ENCODE data around the gene NLRP14. TPM values are rescaled to one million over a fixed set of nuclear protein-coding genes. Genes with fewer than 3 reads are reported as not detected.

The NLRP14 gene
- total RNA-seq, 2 donors from 2014 or later = not detected

DNA sequence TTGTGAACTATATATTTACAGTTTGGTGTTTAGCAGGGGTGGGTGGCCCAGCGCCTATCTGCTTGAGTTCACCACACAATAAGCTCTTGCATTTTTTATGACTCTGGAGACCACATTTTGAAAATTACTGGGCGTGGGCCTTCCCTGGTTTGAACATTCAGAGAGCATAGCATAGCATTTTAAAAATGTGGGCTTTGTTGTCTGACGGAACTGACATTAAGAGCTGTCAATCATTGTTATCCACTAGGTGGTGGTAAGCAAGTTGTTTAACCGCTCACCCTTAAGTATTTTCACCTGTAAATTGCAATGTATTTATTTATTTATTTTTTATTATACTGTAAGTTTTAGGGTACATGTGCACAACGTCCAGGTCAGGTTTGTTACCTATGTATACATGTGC, 1.0 kb downstream of the NLRP14 start:
- Mint-ChIP-seq H3K36me3 (no peaks in the 10 kb centered on the region), H3K27ac (no peak overlapping the region), H3K27me3 (peaks cover 16 to 19% of the 10 kb centered on the region in 2 donors), H3K9me3 (no peaks in the 10 kb centered on the region), H3K4me1 (ENCODE audit: low read depth in 2 of 2) (no peaks in the 10 kb centered on the region), H3K4me3 (no peak overlapping the region)
- no peak for DNase-seq (ENCODE audit: low spot score)
- no peak for ATAC-seq

DNA sequence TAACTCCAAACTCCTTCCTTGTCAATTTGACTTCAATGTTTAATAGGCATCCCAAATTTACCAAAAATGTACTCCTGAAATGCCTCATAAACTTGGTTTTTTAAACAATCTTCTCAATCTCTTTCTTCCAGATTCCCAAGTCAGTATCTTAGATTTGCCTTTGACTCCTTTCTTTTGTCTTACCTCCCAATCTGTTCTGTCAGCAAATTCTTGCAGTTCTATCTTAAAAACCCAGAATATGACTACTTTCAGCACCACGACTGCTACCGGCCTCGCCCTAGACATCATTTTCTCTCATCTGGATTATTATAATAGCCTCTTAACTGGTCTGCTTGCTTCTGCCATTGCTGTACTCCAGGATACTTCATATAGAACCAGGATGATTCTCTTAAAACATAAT, 7.9 kb downstream of the NLRP14 start:
- no peak overlapping the region for H3K4me3 Mint-ChIP-seq
- no peaks in the 10 kb centered on the region for H3K4me1 Mint-ChIP-seq (ENCODE audit: low read depth in 2 of 2)
- ATAC-seq (no peak), DNase-seq (ENCODE audit: low spot score) (no peak)
- H3K9me3 Mint-ChIP-seq = no peaks in the 10 kb centered on the region
- no peak overlapping the region for H3K27ac Mint-ChIP-seq
- no peaks in the 10 kb centered on the region for H3K36me3 Mint-ChIP-seq
- H3K27me3 Mint-ChIP-seq = peaks cover 3 to 6% of the 10 kb centered on the region in 2 donors

DNA sequence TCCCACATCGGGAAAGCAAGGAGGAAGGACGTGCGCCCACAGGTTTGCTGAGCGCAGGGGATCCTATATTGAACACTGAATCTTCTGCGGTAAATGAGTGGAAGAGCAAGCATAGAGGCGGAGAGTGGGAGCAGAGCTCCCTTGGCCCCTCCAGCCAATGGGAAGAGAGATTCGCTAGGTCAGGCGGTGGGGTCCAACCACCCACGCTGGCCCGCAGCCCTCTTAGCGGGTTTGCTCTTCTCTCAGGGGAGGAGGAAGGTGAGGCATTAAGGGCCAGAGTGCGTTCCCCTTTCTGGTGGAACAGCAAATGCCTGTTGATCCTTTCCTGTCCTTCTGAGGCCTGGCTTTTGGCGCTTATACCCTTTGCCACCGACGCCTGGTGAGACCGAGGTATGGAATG, 10.6 kb downstream of the NLRP14 start:
- Mint-ChIP-seq H3K27me3 (peaks cover 3 to 6% of the 10 kb centered on the region in 2 donors), H3K9me3 (no peaks in the 10 kb centered on the region)

DNA sequence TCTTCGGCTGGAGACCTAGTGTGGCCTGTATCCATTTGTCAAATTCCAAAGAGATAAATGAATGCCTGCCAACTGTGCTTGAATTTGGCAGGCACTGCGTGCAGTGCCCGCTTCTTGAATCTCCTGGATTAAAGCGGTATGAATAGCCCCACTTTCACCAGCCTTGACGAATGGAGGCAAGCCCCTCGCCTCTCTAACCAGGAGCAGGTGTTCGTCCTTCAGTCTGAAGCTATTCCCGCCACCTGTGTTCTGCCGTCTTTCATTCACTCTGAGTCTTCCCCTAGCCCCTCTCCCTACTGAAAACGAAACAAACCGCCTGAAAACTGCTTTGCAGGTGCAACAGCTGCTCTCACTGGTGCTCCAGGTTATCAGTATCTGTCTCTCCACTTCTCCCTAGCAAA, 11.2 kb downstream of the NLRP14 start:
- ATAC-seq (no peak), DNase-seq (ENCODE audit: low spot score) (no peak)
- peaks cover 3 to 6% of the 10 kb centered on the region in 2 donors for H3K27me3 Mint-ChIP-seq
- H3K4me3 Mint-ChIP-seq = no peak overlapping the region
- no peak overlapping the region for H3K27ac Mint-ChIP-seq
- no peaks in the 10 kb centered on the region for H3K4me1 Mint-ChIP-seq (ENCODE audit: low read depth in 2 of 2)
- H3K36me3 Mint-ChIP-seq = no peaks in the 10 kb centered on the region
- no peaks in the 10 kb centered on the region for H3K9me3 Mint-ChIP-seq

More for the DNA sequence above, 10.6 kb downstream of the NLRP14 start:
- no peak for DNase-seq (ENCODE audit: low spot score)
- H3K27ac Mint-ChIP-seq = no peak overlapping the region
- no peak overlapping the region for H3K4me3 Mint-ChIP-seq
- no peaks in the 10 kb centered on the region for H3K4me1 Mint-ChIP-seq (ENCODE audit: low read depth in 2 of 2)
- no peaks in the 10 kb centered on the region for H3K36me3 Mint-ChIP-seq
- no peak for ATAC-seq

DNA sequence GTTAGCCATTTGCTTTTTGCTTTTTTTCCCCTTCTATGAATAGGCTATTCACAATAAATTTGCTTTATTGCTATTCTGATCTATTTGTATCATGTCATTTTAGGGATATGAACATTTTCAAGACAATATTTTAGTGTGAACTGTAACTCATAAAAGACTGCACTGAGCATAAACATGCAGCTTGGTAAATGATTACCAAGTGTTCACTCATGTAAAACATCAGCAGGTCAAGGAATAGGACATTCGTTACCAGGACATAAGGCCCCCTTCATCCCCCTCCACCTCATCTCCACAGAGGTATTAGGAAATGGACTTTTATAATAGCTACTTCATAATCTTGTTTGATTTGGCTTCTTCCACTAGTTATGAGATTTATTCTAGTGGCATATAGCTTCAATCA, 12.4 kb downstream of the NLRP14 start:
- no peaks in the 10 kb centered on the region for H3K4me1 Mint-ChIP-seq (ENCODE audit: low read depth in 2 of 2)
- H3K36me3 Mint-ChIP-seq = no peaks in the 10 kb centered on the region
- H3K4me3 Mint-ChIP-seq = no peak overlapping the region
- no peaks in the 10 kb centered on the region for H3K9me3 Mint-ChIP-seq
- no peak for ATAC-seq
- H3K27ac Mint-ChIP-seq = no peak overlapping the region
- H3K27me3 Mint-ChIP-seq = peaks cover 3 to 6% of the 10 kb centered on the region in 2 donors
- no peak for DNase-seq (ENCODE audit: low spot score)

DNA sequence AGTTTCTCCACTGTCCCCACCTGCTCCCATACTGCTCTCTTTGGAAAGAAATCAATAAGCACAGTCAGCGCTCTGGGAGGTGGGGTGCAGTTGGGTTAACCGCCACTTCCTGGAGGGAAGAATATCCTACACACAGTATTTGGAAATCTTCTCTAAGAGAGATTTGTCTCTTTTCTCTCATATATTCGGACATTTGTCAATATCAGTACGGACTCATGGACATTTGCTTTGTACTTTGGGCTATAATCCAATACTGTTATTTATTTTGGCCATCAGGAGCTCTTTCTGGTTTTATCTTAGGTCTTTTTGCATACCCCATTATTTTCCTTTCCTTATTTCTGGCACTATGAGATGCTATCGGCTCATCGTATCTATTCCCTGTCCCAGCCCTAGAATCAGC, 13.7 kb downstream of the NLRP14 start:
- no peaks in the 10 kb centered on the region for H3K36me3 Mint-ChIP-seq
- H3K9me3 Mint-ChIP-seq = no peaks in the 10 kb centered on the region
- no peak for ATAC-seq
- no peak overlapping the region for H3K27ac Mint-ChIP-seq
- no peak overlapping the region for H3K4me3 Mint-ChIP-seq
- H3K4me1 Mint-ChIP-seq (ENCODE audit: low read depth in 2 of 2) = no peaks in the 10 kb centered on the region
- no peak for DNase-seq (ENCODE audit: low spot score)
- peaks cover 3 to 6% of the 10 kb centered on the region in 2 donors for H3K27me3 Mint-ChIP-seq

DNA sequence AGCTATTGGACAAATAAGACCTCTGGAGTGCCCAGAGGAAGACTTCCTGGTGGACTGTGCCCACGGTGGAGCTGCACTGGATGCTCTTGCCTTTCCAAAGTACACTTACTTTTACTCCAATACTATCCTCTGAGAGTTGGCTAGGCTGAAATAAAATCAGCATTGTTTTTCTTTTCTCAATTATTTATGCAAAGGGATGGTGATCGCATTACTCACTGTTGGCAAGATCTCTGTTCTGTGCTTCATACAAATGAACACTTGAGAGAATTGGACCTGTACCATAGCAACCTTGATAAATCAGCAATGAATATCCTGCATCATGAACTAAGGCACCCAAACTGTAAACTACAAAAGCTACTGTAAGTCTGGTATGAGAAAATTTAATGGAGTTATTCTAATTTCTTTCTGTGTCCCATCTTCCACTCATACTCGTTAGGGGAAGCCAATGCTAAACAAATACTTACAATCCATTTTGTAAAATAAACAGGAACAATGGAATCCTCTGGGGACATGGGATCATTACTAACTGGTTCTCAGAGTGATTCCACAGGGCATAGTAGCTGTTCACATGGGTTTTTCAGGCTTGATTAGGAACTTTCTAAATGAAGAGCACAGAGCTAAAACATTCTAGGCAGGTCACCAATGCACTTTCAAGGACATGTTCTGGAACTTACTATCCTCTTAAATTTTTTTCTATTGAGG, 26.3 kb downstream of the NLRP14 start:
- H3K4me3 Mint-ChIP-seq = no peak overlapping the region
- DNase-seq (ENCODE audit: low spot score) (no peak), ATAC-seq (no peak)
- H3K27ac Mint-ChIP-seq = no peak overlapping the region
- no peaks in the 10 kb centered on the region for H3K9me3 Mint-ChIP-seq
- no peaks in the 10 kb centered on the region for H3K4me1 Mint-ChIP-seq (ENCODE audit: low read depth in 2 of 2)
- no peaks in the 10 kb centered on the region for H3K27me3 Mint-ChIP-seq
- no peaks in the 10 kb centered on the region for H3K36me3 Mint-ChIP-seq

DNA sequence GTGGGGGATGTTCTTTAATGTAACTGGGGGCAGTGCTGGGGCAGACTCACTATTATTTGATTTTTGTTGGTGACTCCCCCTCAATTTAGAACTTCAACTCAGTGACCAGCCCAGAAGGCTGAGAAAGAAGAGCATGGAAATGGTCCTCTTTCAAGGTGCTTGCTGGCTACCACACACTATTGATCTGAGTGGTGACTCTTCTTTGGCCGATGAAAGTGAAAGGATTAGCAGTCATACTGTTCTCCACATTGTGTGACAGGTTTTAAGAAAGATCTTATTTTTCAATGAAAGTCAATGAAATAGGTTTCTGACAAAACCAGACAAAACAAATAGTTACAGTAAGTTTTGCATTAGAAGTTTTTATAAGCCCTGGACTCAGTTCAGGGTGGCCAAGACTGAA, 29.9 kb downstream of the NLRP14 start:
- Mint-ChIP-seq H3K4me3 (no peak overlapping the region), H3K9me3 (no peaks in the 10 kb centered on the region), H3K27me3 (peaks cover 5% of the 10 kb centered on the region in 2 donors), H3K36me3 (no peaks in the 10 kb centered on the region), H3K4me1 (ENCODE audit: low read depth in 2 of 2) (no peaks in the 10 kb centered on the region), H3K27ac (no peak overlapping the region)
- no peak for ATAC-seq
- no peak for DNase-seq (ENCODE audit: low spot score)

DNA sequence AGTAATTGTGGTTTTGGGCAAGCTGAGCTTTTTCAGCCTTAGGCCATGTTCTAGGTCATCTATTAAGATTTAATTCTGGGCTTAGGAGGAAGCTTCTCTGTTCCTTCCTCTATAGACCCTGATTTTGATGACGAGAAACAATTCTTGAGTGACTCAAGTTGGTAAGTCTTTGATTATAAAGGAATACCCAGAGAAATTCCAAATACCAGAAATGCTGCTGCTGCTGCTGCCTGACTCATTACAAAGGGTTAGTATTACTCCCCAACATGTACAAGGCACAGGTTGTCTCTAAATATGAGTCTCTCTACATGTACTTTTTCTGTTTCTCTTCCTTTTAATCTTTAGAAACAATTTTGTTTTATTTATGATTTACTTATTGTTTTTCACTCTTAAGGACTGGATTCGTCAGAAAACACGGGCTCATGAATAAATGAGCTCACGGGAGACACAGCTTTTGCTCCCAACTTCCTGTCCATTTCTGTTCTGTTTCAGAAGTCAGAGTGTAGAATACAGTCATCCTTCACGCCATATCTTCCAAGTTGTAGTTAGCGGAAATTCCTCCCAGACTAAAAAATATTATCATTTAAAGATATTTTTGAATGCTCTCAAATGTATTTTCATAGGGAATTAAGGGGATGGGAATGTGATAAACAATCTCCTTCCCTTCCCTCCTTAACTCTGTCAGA, 36.7 kb downstream of the NLRP14 start:
- Mint-ChIP-seq H3K9me3 (no peaks in the 10 kb centered on the region), H3K27me3 (peaks cover 13 to 14% of the 10 kb centered on the region in 2 donors), H3K4me1 (ENCODE audit: low read depth in 2 of 2) (no peaks in the 10 kb centered on the region), H3K36me3 (no peaks in the 10 kb centered on the region), H3K4me3 (no peak overlapping the region), H3K27ac (no peak overlapping the region)
- DNase-seq (ENCODE audit: low spot score) = no peak
- no peak for ATAC-seq

DNA sequence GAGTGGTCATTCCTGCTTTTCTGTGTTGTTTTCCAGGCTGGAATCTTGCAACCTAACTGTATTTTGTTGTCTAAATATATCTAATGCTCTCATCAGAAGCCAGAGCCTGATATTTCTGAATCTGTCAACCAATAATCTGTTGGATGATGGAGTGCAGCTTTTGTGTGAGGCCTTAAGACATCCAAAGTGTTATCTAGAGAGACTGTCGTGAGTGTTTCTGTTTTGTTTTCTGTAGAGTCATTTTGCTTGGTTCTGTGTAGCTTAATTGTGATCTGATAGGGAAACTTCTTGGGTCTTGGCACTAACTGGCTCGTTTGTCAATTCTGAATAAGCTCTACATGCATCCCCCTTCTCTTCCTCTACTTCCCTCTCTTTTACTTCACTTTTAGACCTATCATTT, 37.4 kb downstream of the NLRP14 start:
- H3K27ac Mint-ChIP-seq = no peak overlapping the region
- ATAC-seq = no peak
- H3K27me3 Mint-ChIP-seq = peaks cover 13 to 14% of the 10 kb centered on the region in 2 donors
- no peak overlapping the region for H3K4me3 Mint-ChIP-seq
- DNase-seq (ENCODE audit: low spot score) = no peak
- no peaks in the 10 kb centered on the region for H3K4me1 Mint-ChIP-seq (ENCODE audit: low read depth in 2 of 2)
- no peaks in the 10 kb centered on the region for H3K9me3 Mint-ChIP-seq
- H3K36me3 Mint-ChIP-seq = no peaks in the 10 kb centered on the region

DNA sequence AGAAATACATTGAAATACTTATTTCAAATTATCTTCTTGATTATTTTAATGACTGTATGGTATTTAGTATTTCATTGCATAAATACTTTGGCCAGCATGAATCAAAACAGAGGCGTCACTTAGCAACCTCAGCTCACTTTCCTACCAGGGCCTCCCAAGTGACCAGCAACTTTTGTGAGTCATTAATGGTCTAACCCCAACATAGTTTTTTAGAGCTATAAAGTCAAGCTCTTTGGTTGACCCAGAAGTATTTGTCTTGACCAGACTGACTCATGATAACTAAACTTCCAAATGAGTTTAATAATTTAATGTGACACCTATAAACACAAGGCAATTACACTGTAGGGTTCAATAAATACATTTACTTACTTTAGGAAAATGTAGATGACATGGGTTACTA, 40.6 kb downstream of the NLRP14 start:
- Mint-ChIP-seq H3K27me3 (peaks cover 7 to 9% of the 10 kb centered on the region in 2 donors), H3K27ac (no peak overlapping the region), H3K36me3 (no peaks in the 10 kb centered on the region), H3K9me3 (no peaks in the 10 kb centered on the region), H3K4me1 (ENCODE audit: low read depth in 2 of 2) (no peaks in the 10 kb centered on the region), H3K4me3 (no peak overlapping the region)
- ATAC-seq (no peak), DNase-seq (ENCODE audit: low spot score) (no peak)

DNA sequence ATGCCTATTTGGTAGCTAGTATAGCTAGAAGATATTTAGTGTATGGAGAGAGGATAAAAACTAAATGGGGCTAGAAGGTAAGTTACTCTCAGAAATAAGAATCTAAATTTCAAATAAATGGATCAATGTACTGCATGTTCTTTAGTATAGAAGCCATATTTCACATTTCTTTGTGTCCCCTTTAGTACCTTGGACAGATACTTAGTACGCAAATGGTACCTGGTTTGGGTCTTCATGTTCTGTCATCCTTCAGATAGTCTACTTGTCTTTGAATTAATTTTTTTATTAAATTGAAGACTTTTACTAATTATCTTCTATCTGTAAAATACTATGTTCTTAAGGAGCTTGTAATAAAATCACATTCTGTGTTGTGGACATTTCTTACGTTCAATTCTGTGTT, 42.3 kb downstream of the NLRP14 start:
- no peak for ATAC-seq
- peaks cover 9 to 10% of the 10 kb centered on the region in 2 donors for H3K27me3 Mint-ChIP-seq
- no peaks in the 10 kb centered on the region for H3K36me3 Mint-ChIP-seq
- no peak for DNase-seq (ENCODE audit: low spot score)
- no peak overlapping the region for H3K27ac Mint-ChIP-seq
- H3K4me1 Mint-ChIP-seq (ENCODE audit: low read depth in 2 of 2) = no peaks in the 10 kb centered on the region
- no peak overlapping the region for H3K4me3 Mint-ChIP-seq
- no peaks in the 10 kb centered on the region for H3K9me3 Mint-ChIP-seq

DNA sequence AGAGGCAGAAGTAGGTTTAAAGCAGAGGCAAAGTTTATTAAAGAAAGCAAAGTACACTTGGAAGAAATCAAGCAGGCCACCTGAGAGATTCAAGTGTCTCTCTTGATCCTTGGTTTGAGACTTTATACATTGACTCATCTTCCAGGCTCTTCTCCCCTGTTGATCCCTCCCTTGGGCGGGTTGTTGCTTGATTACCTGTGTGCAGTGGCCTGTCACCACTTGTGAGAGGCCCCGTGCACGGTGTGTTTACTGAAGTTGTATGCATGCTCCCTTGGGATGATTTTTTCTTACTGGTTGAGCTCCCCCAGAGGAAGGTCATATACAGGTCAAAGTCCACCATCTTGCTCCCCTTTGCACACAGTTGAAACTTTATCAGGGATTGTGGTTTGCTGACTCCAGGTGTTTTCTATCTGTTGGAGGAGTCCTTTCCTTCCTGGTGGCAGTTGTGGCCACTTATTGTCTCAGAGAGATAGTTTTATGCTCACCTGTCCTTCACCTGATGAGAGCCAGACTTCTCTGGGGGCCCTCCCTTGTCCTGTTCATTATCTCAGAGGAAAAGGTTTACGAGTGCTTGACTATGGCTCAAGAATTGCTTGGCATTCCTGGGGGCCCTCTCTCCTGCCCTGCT, 52.2 kb downstream of the NLRP14 start:
- DNase-seq (ENCODE audit: low spot score) = no peak
- Mint-ChIP-seq H3K9me3 (no peaks in the 10 kb centered on the region), H3K36me3 (no peaks in the 10 kb centered on the region), H3K4me1 (ENCODE audit: low read depth in 2 of 2) (no peaks in the 10 kb centered on the region), H3K27me3 (peaks cover 2 to 6% of the 10 kb centered on the region in 2 donors), H3K4me3 (no peak overlapping the region), H3K27ac (no peak overlapping the region)
- ATAC-seq = no peak

DNA sequence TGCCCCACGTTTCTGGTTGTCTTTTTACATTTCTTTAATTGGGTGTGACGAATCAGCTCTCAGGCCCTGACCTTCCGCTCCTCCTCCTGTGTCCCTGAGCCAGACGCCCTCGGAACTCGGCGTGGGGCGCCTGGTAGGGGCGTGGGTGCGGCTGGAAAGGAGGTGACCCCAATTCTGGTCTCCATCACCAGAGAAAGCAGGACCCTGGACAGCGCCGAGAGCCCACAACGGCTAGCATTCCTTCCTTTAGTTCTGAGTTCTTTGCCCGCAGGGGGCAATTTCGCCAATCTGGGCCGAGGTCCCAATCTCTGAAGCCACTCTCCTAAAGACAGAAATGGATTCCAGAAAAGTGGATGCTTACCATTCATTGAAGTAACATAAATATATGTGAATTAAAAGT, 56.8 kb downstream of the NLRP14 start:
- DNase-seq (ENCODE audit: low spot score) = no peak
- H3K4me1 Mint-ChIP-seq (ENCODE audit: low read depth in 2 of 2) = no peaks in the 10 kb centered on the region
- peaks cover 4 to 20% of the 10 kb centered on the region in 2 donors for H3K27me3 Mint-ChIP-seq
- no peak overlapping the region for H3K27ac Mint-ChIP-seq
- peaks cover 2% of the 10 kb centered on the region for H3K9me3 Mint-ChIP-seq
- no peak overlapping the region for H3K4me3 Mint-ChIP-seq
- H3K36me3 Mint-ChIP-seq = no peaks in the 10 kb centered on the region
- ATAC-seq = no peak
